CD1c-positive myeloid dendritic cell (primary cell): ENCODE data around the gene SF3B3.
A peak's percentile ranks its signal among the peaks of the same experiment; 100 is the strongest.
"Not testable (repeated sequence)": the region's sequence is repeated elsewhere in the genome, so short reads cannot be mapped to it uniquely, and the experiment has no call there.

Experiments used
- DNase-seq: peaks from one replicate; pipeline ENCODE4 v3.0.0-alpha.2; 2016; ENCODE audit errors: extremely low spot score

SF3B3 gene

GRCh38 chr16:70511833-70512232 is 11.8 kb upstream of the SF3B3 start:
- DNase-seq: no peak

- DNase-seq: no peak
Measured at GRCh38 chr16:70512456-70512855, 11.2 kb upstream of the SF3B3 start.

DNA sequence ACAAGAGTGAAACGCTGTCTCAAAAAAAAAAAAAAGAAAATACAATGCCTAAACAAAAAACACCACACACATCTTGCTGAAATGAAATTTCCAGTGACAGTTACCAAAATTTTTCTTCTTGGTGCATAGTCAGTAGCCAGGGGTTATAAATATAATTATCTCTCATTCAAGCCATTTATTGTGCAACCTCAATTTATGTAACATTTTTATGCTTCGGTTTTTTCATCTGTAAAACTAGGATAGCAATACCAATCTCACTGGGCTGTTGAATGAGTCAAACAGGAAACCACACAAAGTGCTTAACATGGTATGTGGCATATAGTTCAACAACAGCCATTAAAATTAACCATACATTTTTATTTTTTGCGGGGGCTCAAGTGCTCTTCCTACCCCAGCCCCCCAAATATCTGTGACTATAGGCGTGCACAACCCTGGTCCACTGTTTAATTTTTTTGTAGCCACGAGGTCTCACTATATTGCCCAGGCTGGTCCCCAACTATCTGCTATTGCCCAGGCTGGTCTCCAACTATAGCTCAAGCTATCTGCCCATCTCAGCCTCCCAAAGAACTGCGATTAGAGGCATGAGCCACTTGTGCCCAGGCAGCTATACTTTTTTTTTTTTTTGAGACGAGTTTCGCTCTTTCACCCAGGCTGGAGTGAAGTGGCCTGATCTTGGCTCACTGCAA is 2.9 kb upstream of the SF3B3 start:
- DNase-seq: peak; percentile 15

- DNase-seq: peak; percentile 28
Measured at GRCh38 chr16:70522216-70523075, 1.2 kb upstream of the SF3B3 start.

DNA sequence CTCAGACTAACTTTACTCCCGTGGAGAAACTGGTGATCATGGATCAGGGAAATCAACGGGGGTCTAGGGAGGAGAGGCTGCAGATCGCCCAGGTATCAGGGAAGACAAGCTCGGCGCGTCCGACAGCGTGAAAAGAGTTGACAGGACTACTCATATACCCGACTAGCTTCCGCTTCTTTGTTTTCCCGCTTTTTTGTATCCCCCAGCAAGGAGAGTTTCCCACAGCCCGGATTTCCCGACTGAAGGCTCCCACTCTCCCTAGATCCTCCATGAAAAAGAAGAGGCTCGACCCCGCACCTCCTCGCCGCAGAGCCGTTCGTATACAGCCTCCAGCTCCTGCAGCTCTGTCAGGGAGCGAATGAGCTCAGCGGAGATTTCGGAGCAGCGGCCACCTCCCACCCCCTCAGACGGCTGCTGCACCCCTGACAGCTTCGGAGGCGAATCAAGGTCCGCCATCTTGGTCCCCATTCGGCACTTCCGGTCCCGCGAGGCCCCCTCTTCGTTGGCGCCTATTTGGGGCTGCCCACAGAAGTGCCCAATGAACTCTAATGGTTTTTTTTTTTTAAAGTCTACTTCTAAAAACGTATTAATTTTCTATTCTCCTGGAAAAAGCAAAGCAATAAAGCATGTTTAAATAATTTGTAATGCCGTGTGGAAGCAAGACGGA is 407 bp upstream of the SF3B3 start, which contains the start of gene COG4:
TSS of gene COG4 (minus strand) at position 479 of the 667 bp plus-strand sequence. CDS start at position 468, 11 bp downstream.
- peak; percentile 94 for DNase-seq

DNA sequence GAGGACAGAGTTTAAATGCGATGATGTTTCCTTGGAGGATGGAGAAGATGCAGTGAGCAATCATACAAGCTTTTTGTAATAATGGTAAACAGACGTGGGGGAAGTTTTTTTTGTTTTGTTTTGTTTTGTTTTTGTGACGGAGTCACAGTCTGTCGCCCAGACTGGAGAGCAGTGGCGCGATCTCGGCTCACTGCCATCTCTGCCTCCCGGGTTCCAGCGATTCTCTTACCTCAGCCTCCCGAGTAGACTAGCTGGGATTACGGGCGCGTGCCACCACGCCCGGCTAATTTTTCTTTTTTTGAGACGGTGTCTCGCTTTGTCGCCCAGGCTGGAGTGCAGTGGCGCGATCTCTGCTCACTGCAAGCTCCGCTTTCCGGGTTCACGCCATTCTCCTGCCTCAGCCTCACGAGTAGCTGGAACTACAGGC is 796 bp downstream of the SF3B3 start:
- DNase-seq: not testable (repeated sequence)

DNA sequence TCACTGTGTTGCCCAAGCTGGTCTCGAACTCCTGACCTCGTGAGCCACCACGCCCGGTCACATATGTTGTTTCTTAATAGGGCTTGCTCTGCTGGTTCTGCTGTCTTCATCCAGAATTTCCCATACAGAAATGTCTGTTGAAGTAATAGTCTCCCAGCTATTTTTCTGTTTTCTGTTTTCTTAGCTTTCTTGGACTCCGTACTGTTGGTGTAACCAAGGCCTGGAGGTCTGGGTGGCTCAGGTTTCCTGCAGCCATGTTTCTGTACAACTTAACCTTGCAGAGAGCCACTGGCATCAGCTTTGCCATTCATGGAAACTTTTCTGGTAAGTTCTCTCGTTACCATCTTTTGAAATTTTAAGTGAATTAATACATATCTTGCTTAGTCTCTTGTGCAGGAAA is 2.8 kb downstream of the SF3B3 start:
- DNase-seq: no peak

- no peak for DNase-seq
Measured at GRCh38 chr16:70527315-70527996, 3.8 kb downstream of the SF3B3 start.

GRCh38 chr16:70529051-70529777 is 5.6 kb downstream of the SF3B3 start:
- peak; percentile 46 for DNase-seq

DNA sequence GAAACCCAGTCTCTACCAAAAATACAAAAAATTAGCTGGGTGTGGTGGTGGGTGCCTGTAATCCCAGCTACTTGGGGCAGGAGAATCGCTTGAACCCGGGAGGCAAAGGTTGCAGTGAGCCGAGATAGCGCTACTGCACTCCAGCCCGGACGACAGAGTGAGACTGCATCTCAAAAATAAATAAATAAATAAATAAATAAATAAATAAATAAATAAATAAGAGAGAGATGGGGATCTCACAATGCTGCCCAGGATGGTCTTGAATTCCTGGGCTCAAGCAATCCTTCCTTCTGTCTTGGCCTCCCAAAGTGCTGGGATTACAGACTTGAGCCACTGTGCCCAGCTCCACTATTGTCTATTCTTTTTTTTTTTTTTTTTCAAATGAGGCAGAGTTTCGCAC is 6.3 kb downstream of the SF3B3 start:
- not testable (repeated sequence) for DNase-seq

DNA sequence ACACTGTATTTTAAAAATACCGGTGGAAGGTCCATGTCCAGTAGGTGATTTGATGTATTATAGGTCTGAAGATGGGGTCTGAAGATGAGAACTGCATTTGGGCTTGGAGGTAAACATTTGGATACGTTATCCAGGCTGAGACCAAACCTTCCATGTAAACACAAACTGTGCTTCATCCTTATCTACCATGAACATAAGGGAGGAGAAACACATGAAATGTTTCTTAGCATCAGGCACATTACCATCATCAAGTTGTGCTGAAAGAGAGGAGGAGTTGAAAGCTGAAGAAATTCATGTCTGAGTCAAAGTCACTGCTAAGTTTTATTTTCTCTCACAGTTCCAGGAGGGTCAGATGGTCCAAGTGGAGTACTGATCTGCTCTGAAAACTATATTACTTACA is 11.4 kb downstream of the SF3B3 start:
- no peak for DNase-seq

DNA sequence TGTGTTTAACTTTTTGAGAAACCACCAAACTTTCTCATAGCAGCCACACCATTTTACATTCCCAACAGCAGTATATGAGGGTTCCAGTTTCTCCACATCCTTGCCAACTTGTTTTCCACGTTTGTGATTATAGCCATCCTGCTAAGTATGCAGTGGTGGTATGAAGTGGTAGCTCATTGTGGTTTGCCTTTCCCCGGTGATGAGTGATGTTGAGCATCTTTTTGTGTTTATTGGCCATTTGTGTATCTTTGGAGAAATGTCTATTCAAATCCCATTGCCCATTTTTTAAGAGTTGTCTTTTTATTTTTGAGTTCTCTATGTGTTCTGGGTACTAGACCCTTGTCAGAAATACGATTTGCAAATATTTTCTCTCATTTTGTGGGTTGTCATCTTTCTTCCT is 17.4 kb downstream of the SF3B3 start:
- DNase-seq: no peak

GRCh38 chr16:70544548-70544947 is 20.9 kb downstream of the SF3B3 start:
- no peak for DNase-seq

DNA sequence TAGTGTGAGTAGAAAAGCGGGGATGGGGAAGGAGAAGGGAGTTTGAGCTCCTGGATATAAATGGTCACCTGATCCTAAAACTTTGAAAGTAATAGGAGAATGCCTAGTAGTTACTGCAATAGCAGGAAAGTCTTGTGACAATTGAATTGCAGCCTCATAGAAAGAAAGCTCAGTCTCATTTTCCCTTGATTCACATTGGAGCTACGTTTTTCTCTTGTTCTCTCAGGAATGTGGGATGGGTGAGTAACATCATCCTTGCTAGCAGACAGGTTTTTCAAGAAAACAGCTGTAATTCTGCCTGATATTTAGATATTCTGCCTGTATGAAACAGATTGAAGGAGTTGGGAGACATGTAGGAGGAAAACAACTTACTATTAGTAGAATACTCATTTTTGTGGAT is 25.3 kb downstream of the SF3B3 start:
- no peak for DNase-seq

DNA sequence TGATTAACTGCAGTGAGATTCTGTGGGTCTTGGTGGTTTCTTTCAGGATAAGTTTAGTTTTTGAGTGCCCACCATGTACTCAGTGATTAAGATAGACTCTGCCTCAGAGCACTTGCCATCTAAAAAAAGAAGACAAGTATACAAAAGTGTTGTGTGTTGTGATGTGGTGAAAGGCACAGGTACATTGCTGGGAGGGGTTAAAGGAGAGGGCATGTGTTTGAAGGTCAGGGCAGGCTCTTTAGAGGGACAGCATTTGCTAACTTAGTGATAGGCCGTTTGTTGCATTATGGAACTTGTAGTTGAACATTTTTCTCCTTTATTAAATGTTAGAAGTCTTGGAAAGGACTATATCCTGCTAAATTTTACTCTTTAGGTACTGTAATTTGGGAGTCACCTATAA is 26.5 kb downstream of the SF3B3 start:
- DNase-seq: no peak

DNA sequence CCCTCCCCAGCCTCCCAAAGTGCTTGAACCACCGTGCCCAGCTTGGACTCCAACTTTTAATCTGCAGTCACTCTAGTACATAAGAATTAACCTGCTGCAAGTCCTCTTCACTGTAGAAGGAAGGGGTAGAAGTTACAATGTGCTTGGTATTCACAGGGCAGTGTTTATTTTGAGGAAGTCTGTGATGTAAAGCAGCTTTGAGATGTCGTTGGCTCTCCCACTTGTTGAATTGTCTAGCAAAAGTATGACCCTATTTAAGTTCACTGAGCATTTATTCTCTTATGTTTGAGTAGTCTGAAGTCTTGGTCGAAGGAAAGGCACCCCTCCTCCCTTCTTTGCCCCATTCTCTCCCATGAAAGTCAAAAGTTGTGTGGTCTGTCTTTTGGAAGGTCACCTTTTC is 28.2 kb downstream of the SF3B3 start:
- DNase-seq: no peak

GRCh38 chr16:70552675-70553074 is 29.1 kb downstream of the SF3B3 start:
- DNase-seq: no peak

DNA sequence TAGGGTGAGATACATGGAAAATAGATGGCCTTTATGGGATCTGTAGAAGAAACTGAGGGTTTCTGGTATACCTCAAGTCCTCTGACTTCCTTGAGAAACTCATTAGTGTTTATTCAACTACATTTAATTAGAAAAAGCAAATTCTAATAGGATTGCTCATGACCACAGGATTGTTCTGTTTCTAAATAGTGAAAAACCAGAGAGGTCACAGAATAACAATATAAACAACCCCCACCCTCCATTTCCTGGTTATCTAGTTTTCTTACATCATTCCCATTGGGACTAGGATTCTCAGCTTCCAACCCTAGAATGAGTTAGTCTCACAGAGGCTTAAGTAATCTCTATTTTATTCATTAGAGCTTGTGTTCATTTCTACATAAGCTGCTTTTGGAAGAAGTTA is 30.0 kb downstream of the SF3B3 start:
- no peak for DNase-seq

DNA sequence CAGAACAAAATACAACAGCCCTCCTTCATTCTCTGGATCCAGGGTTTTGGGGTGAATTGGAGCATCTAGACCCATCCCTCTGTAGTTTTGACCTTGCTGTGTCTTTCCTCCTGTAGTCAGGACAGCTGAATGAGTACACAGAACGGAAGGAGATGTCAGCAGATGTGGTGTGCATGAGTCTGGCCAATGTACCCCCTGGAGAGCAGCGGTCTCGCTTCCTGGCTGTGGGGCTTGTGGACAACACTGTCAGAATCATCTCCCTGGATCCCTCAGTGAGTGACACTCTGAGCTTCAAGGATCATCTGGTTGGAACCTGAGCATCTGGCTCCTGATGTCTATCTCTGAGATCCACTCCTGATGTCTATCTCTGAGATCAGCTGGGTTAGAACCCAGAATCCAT is 32.4 kb downstream of the SF3B3 start:
- no peak for DNase-seq

GRCh38 chr16:70561623-70562022 is 38.0 kb downstream of the SF3B3 start:
- DNase-seq: no peak

GRCh38 chr16:70563636-70564035 is 40.0 kb downstream of the SF3B3 start:
- no peak for DNase-seq
